ENCODE results near the gene ATXN7.

DNA sequence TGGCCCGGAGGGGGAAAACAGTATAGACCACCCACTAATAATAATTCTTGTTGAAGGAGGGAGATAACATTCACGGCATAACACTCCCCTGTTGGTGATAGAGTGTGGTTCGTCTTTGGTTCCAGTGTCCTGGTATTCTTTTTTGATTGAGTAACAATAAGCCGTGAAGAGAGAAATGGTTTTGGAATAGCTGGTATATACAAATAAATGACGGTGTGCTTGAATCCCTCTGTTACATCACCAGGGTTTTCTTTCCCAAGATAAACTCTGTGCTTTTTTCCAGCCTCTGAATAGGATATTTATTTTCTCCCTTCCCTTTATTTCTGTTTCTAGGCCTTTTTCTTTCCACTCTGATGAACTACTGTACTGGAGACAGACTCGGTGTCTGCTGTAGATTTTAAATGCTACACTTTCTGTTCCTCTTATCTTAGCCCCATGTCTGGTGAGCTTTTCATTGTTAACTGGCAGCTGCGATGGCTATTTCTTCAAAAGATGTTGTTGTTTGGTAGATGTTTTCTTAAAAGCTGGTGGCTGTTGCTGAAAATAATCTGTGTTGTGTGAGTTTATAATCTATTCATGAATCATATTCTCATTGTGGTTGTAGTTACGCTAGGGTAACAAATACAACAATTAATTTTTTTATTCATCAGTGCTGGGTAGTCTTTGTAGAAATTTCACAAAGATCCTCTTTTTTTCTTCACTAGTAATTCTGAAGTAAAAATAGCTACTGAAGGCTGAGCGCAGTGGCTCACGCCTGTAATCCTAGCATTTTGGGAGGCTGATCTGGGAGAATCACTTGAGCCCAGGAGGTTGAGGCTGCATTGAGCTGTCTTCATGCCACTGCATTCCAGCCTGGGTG, 64.0 kb downstream of the ATXN7 start:
- TF ChIP-seq CTCF (IDR thresholded peaks at IDR 0.05) (no peak), POLR2A (IDR thresholded peaks at IDR 0.05) (no peak)

Measured in Peyer's patch (tissue), 4 donors.